HEK293 (cell line): ENCODE results near the gene EPN2.

Experiments
- CTCF ChIA-PET: fragments of 350-600 bp; formaldehyde crosslinking; extraction: SDS; loops from one replicate; lab custom pipeline; 2021; ENCODE audit warnings: antibody characterized with exemption; lab: Yijun Ruan, JAX
- POLR2A ChIA-PET: fragments of 300-600 bp; formaldehyde crosslinking; extraction: SDS; loops from one replicate; lab custom pipeline; 2020; ENCODE audit warnings: antibody characterized with exemption, inconsistent platforms; lab: Yijun Ruan, JAX
- H3K27ac ChIP-seq: fragments of 200-500 bp; sonication (Bioruptor generic); 2 replicates; pipeline ENCODE4 v1.5.1; 2014; ENCODE audit warnings: low read depth, low read length, control low read depth, inconsistent platforms; ENCODE audit errors: extremely low read depth
- H3K36me3 ChIP-seq, 2 experiments: fragments of 200-500 bp in 1 of 2; sonication (Bioruptor generic) in 1 of 2; 1 replicate in 1 of 2; 2 replicates in 1 of 2; pipeline ENCODE4 v1.5.1; 2014 to 2017; ENCODE audit warnings: inconsistent platforms in 2 of 2, low read length in 2 of 2; ENCODE audit not compliant: control insufficient read depth in 2 of 2, insufficient read depth in 1 of 2
- H3K4me1 ChIP-seq: fragments of 200-500 bp; sonication (Bioruptor generic); 2 replicates; pipeline ENCODE4 v1.5.1; 2014; ENCODE audit warnings: mild to moderate bottlenecking, low read length, inconsistent platforms; ENCODE audit not compliant: control insufficient read depth, insufficient read depth
- H3K4me3 ChIP-seq: 2 replicates; pipeline ENCODE4 v1.5.1; 2011; ENCODE audit warnings: low read depth, mild to moderate bottlenecking, control low read depth, low read length, moderate library complexity
- H3K9me3 ChIP-seq: fragments of 200-500 bp; sonication (Bioruptor generic); 2 replicates; pipeline ENCODE4 v1.5.1; 2014; ENCODE audit warnings: low read depth, low read length, inconsistent platforms; ENCODE audit not compliant: control insufficient read depth, insufficient read depth
- MEIS1 ChIP-seq: sonication (generic); formaldehyde crosslinking; IDR thresholded peaks from 2 replicates; pipeline ENCODE4 v1.8.1; 2022; ENCODE audit warnings: missing genetic modification reagents, mild to moderate bottlenecking, borderline replicate concordance
- SALL2 ChIP-seq: fragments of 450-650 bp; formaldehyde crosslinking; IDR thresholded peaks from 2 replicates; pipeline ENCODE4 v1.5.0; 2017; ENCODE audit warnings: missing biosample characterization, mild to moderate bottlenecking, missing genetic modification characterization, borderline replicate concordance
- TCF7L2 ChIP-seq: IDR thresholded peaks from 2 replicates; pipeline ENCODE4 v1.6.1; 2011; ENCODE audit warnings: low read depth, mild to moderate bottlenecking, inconsistent platforms, low read length, moderate library complexity, borderline replicate concordance
- ZBTB21 ChIP-seq: fragments of 450-650 bp; formaldehyde crosslinking; IDR thresholded peaks from 2 replicates; pipeline ENCODE4 v1.5.1; 2017; ENCODE audit warnings: missing biosample characterization, missing genetic modification characterization
- ZFP37 ChIP-seq: fragments of 450-650 bp; formaldehyde crosslinking; IDR thresholded peaks from 2 replicates; pipeline ENCODE4 v1.5.1; 2016; ENCODE audit warnings: missing biosample characterization, missing genetic modification characterization
- ZNF202 ChIP-seq: fragments of 450-650 bp; formaldehyde crosslinking; IDR thresholded peaks from 2 replicates; pipeline ENCODE4 v1.5.1; 2016; ENCODE audit warnings: missing biosample characterization, missing genetic modification characterization, borderline replicate concordance
- ZNF211 ChIP-seq: fragments of 450-650 bp; formaldehyde crosslinking; IDR thresholded peaks from 2 replicates; pipeline ENCODE4 v1.5.1; 2016; ENCODE audit warnings: low read depth, missing biosample characterization, missing genetic modification characterization
- ZNF223 ChIP-seq: fragments of 450-650 bp; formaldehyde crosslinking; IDR thresholded peaks from 2 replicates; pipeline ENCODE4 v1.5.1; 2016; ENCODE audit warnings: missing biosample characterization, missing genetic modification characterization
- ZNF366 ChIP-seq: fragments of 450-650 bp; formaldehyde crosslinking; conservative IDR thresholded peaks from 2 replicates; pipeline ENCODE4 v1.5.1; 2016; ENCODE audit warnings: missing biosample characterization, missing genetic modification characterization
- ZNF555 ChIP-seq: fragments of 450-650 bp; formaldehyde crosslinking; conservative IDR thresholded peaks from 2 replicates; pipeline ENCODE4 v1.5.1; 2017; ENCODE audit warnings: missing biosample characterization, mild to moderate bottlenecking, missing genetic modification characterization, inconsistent platforms
- ZNF776 ChIP-seq: fragments of 450-650 bp; formaldehyde crosslinking; IDR thresholded peaks from 2 replicates; pipeline ENCODE4 v1.5.0; 2017; ENCODE audit warnings: missing biosample characterization, missing genetic modification characterization, borderline replicate concordance
- ZNF843 ChIP-seq: fragments of 450-650 bp; formaldehyde crosslinking; IDR thresholded peaks from 2 replicates; pipeline ENCODE4 v1.5.1; 2016; ENCODE audit warnings: missing biosample characterization, missing genetic modification characterization
- ZSCAN23 ChIP-seq: fragments of 450-650 bp; formaldehyde crosslinking; IDR thresholded peaks from 2 replicates; pipeline ENCODE4 v1.5.1; 2016; ENCODE audit warnings: missing biosample characterization, missing genetic modification characterization
- TF ChIP-seq, protein P1 (sequence below): fragments of 450-650 bp; formaldehyde crosslinking; IDR thresholded peaks from 2 replicates; pipeline ENCODE4 v1.5.1; 2016; ENCODE audit warnings: missing biosample characterization, missing genetic modification characterization
- TF ChIP-seq, protein P2 (sequence below): fragments of 450-650 bp; formaldehyde crosslinking; IDR thresholded peaks from 2 replicates; pipeline ENCODE4 v1.5.1; 2016; ENCODE audit warnings: missing biosample characterization, missing genetic modification characterization, low read depth
- TF ChIP-seq, protein P3 (sequence below): fragments of 450-650 bp; formaldehyde crosslinking; IDR thresholded peaks from 2 replicates; pipeline ENCODE4 v1.5.1; 2016; ENCODE audit warnings: missing biosample characterization, missing genetic modification characterization
- TF ChIP-seq, protein P4 (sequence below): fragments of 450-650 bp; formaldehyde crosslinking; IDR thresholded peaks from 2 replicates; pipeline ENCODE4 v1.5.1; 2016; ENCODE audit warnings: missing biosample characterization, missing genetic modification characterization
- TF ChIP-seq, protein P5 (sequence below): fragments of 450-650 bp; formaldehyde crosslinking; IDR thresholded peaks from 2 replicates; pipeline ENCODE4 v1.5.1; 2017; ENCODE audit warnings: missing biosample characterization, missing genetic modification characterization

The EPN2 gene

DNA sequence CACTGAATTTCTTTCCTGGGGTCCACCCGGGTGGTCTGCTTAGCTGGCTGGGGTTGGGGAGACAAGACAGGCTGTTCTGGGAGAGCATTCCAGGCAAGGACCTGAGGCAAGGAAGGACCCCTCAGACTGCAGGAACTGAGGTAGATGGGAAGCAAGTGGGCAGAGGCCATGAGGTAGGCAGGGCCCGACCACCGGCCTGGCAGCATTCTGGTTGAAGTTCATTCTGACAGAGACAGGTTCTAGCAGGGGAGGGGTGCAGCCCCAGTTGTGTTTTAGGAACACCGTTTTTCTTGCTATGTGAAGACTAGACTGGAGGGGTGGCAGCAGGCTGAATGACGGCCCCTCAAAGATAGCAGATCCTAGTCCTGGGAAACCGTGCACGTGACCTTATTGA lies 107.9 kb downstream of the EPN2 start:
- Histone ChIP-seq H3K36me3 (peaks cover 0 to 5% of the 10 kb centered on the region in 2 experiments; a peak in 1 of 3 replicates), H3K9me3 (no peaks in the 10 kb centered on the region), H3K27ac (no peak overlapping the region), H3K4me1 (peaks cover 8% of the 10 kb centered on the region), H3K4me3 (no peak overlapping the region)
- POLR2A ChIA-PET: no interaction called here
- CTCF ChIA-PET: interaction anchor here (0.5 kb wide), 1 partner anchor 81 kb away, joined by 5 read pairs; no protein-coding TSS in a partner anchor
- TF ChIP-seq ZNF223 (tag by site-specific recombination) (no peak), ZNF843 (tag by site-specific recombination) (no peak), ZNF366 (no peak), ZSCAN23 (tag by site-specific recombination) (no peak), TCF7L2 (no peak), ZNF202 (tag by site-specific recombination) (no peak), SALL2 (tag by site-specific recombination) (no peak)
- TF ChIP-seq, protein P1, sequence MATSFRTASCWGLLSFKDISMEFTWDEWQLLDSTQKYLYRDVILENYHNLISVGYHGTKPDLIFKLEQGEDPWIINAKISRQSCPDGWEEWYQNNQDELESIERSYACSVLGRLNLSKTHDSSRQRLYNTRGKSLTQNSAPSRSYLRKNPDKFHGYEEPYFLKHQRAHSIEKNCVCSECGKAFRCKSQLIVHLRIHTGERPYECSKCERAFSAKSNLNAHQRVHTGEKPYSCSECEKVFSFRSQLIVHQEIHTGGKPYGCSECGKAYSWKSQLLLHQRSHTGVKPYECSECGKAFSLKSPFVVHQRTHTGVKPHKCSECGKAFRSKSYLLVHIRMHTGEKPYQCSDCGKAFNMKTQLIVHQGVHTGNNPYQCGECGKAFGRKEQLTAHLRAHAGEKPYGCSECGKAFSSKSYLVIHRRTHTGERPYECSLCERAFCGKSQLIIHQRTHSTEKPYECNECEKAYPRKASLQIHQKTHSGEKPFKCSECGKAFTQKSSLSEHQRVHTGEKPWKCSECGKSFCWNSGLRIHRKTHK (tag by site-specific recombination): no peak

DNA sequence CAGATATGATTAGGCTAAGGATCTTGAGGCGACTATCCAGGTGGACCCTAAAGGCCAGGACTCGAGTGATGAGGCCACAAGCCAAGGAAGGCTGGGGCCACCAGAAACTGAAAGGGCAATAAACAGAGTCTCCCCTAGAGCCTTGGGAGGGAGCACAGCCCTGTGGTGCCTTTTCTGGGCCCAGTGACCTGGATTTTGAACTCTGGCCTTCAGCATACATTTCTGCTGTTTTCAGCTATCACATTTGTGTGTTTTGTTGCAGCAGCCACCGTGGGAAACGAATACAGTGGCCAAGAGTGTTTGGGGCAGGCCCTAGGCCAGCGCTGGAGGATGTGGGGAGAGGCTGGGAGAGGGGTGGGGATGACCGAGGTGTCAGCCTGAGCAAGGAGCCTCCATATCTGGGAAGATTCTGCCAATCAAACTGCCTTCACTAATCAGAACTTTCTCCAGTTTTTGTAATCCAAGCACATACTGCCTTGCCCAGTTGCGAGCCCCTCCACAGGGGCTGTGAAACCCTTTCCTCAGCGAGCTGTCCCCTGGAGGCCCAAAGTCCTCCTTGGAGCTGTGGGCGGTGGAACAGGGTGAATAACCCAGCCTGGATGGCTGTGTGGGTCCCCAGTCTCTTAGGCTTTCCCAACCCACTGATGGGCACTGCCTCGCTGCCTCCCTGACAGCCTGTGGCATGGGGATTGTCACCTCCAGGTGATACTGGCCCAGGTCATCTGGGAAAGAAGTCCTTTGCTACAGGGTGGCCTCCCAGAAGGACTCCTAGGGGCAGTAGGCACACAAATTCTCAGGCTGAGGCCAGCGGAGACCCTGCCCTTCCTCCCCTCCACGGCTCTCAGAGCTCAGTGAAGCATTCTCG lies 108.6 kb downstream of the EPN2 start:
- no peak overlapping the region for H3K4me3 ChIP-seq
- H3K27ac ChIP-seq: no peak overlapping the region; the same call in 1 of the 2 replicates
- ChIA-PET CTCF (interaction anchor here (0.5 to 1.8 kb wide), 3 partner anchors 9 to 171 kb away, joined by 4 to 8 read pairs (median 5); partner anchors contain the start of gene B9D1), POLR2A (no interaction called here)
- peaks cover 8% of the 10 kb centered on the region for H3K4me1 ChIP-seq
- no peaks in the 10 kb centered on the region for H3K9me3 ChIP-seq
- peaks cover 0 to 5% of the 10 kb centered on the region in 2 experiments; a peak in 1 of 3 replicates for H3K36me3 ChIP-seq
- TF ChIP-seq ZNF555 (tag by site-specific recombination) (no peak), ZNF223 (tag by site-specific recombination) (no peak), ZNF211 (tag by site-specific recombination) (no peak), ZNF843 (tag by site-specific recombination) (no peak), ZFP37 (tag by site-specific recombination) (no peak), MEIS1 (no peak), ZBTB21 (tag by site-specific recombination) (no peak), ZNF776 (no peak)
- TF ChIP-seq, protein P2, sequence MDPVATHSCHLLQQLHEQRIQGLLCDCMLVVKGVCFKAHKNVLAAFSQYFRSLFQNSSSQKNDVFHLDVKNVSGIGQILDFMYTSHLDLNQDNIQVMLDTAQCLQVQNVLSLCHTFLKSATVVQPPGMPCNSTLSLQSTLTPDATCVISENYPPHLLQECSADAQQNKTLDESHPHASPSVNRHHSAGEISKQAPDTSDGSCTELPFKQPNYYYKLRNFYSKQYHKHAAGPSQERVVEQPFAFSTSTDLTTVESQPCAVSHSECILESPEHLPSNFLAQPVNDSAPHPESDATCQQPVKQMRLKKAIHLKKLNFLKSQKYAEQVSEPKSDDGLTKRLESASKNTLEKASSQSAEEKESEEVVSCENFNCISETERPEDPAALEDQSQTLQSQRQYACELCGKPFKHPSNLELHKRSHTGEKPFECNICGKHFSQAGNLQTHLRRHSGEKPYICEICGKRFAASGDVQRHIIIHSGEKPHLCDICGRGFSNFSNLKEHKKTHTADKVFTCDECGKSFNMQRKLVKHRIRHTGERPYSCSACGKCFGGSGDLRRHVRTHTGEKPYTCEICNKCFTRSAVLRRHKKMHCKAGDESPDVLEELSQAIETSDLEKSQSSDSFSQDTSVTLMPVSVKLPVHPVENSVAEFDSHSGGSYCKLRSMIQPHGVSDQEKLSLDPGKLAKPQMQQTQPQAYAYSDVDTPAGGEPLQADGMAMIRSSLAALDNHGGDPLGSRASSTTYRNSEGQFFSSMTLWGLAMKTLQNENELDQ (tag by site-specific recombination): no peak
- TF ChIP-seq, protein P3, sequence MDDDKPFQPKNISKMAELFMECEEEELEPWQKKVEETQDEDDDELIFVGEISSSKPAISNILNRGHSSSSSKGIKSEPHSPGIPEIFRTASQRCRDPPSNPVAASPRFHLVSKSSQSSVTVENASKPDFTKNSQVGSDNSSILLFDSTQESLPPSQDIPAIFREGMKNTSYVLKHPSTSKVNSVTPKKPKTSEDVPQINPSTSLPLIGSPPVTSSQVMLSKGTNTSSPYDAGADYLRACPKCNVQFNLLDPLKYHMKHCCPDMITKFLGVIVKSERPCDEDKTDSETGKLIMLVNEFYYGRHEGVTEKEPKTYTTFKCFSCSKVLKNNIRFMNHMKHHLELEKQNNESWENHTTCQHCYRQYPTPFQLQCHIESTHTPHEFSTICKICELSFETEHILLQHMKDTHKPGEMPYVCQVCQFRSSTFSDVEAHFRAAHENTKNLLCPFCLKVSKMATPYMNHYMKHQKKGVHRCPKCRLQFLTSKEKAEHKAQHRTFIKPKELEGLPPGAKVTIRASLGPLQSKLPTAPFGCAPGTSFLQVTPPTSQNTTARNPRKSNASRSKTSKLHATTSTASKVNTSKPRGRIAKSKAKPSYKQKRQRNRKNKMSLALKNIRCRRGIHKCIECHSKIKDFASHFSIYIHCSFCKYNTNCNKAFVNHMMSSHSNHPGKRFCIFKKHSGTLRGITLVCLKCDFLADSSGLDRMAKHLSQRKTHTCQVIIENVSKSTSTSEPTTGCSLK (tag by site-specific recombination): no peak
- TF ChIP-seq, protein P4, sequence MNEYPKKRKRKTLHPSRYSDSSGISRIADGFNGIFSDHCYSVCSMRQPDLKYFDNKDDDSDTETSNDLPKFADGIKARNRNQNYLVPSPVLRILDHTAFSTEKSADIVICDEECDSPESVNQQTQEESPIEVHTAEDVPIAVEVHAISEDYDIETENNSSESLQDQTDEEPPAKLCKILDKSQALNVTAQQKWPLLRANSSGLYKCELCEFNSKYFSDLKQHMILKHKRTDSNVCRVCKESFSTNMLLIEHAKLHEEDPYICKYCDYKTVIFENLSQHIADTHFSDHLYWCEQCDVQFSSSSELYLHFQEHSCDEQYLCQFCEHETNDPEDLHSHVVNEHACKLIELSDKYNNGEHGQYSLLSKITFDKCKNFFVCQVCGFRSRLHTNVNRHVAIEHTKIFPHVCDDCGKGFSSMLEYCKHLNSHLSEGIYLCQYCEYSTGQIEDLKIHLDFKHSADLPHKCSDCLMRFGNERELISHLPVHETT (tag by site-specific recombination): no peak
- TF ChIP-seq, protein P5, sequence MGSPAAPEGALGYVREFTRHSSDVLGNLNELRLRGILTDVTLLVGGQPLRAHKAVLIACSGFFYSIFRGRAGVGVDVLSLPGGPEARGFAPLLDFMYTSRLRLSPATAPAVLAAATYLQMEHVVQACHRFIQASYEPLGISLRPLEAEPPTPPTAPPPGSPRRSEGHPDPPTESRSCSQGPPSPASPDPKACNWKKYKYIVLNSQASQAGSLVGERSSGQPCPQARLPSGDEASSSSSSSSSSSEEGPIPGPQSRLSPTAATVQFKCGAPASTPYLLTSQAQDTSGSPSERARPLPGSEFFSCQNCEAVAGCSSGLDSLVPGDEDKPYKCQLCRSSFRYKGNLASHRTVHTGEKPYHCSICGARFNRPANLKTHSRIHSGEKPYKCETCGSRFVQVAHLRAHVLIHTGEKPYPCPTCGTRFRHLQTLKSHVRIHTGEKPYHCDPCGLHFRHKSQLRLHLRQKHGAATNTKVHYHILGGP (tag by site-specific recombination): no peak
- TF ChIP-seq, all 188 proteins: peak for 0
